Stimulated activated CD4-positive, alpha-beta T cell treated with anti-CD3 and anti-CD28 coated beads, TNF-alpha, amount 100 ng/mL, for 24 hours (primary cell): Measurements from ENCODE around the gene RNF212B.
"Not testable (repeated sequence)": the region's sequence is repeated elsewhere in the genome, so short reads cannot be mapped to it uniquely, and the experiment has no call there.

Experiments
- DNase-seq, 3 experiments: peaks; one replicate each; pipeline ENCODE4 v3.0.0-alpha.2; 2020; ENCODE audit warnings: low read depth in 3 of 3

RNF212B gene, protein sequence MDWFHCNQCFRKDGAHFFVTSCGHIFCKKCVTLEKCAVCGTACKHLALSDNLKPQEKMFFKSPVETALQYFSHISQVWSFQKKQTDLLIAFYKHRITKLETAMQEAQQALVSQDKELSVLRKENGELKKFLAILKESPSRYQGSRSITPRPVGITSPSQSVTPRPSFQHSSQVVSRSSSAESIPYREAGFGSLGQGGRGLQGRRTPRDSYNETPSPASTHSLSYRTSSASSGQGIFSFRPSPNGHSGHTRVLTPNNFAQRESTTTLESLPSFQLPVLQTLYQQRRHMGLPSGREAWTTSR

DNA sequence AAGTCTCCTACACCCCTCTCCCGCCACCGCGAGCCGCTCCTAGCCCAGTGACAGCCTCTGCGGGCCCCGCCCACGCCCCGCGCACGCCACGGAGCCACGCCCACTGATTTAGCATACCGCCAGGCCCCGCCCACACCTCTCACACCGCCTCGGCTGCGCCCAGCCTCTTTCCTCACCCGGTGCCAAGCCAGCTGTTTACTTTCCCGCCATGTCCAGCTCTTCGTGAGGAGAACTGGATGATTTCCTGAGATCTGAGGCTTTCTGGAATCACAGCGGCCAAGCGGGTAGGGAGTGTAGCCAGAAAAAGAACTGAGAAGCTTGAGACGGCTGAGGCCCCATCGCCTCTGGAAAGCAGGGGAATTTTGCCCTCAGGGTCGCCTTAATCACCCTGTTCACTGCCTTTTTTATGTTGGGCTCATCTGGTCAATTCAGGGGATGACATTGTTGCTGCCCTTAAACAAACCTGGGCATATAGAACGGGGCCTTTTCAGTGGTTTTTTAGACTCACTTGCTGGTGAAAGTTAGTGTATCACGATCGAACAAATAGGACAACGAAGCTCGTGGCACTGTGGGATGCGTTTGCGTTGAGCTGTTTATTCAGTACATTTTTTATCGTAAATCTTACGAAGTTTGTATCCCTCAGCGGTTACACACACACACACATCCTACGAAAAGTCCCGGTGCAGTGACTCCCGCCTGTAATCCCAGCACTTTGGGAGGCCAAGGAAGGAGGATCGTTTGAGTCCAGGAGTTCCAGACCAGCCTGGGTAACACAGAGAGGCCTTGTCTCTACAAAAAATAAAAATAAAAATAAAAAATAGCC lies at the start of gene RNF212B:
RNF212B (plus strand) TSS at position 165 of the 823 bp plus-strand sequence. CDS start 2,410 bp downstream, outside the sequence.
- DNase-seq: peak; percentile 69 to 90 (median 74)

DNA sequence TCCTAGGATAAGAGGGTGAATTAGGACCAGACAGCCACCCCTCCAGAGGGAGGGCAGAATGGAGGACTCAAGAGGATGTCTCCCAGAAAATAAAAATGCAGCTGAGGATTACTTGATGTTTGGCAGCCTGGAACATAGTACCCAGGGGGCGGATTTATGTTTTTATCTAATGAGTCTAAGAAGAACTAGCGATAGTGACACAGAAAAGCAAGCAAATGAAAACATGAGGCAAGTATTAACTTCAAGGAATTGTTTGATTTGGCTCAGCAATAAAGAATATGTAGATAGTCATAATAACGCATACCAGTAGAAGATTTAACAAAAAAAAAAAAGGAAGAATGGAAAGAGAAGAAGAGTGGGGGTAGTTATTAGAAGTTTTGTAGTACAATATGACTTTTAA lies 44.3 kb upstream of the RNF212B start:
- DNase-seq: no peak

DNA sequence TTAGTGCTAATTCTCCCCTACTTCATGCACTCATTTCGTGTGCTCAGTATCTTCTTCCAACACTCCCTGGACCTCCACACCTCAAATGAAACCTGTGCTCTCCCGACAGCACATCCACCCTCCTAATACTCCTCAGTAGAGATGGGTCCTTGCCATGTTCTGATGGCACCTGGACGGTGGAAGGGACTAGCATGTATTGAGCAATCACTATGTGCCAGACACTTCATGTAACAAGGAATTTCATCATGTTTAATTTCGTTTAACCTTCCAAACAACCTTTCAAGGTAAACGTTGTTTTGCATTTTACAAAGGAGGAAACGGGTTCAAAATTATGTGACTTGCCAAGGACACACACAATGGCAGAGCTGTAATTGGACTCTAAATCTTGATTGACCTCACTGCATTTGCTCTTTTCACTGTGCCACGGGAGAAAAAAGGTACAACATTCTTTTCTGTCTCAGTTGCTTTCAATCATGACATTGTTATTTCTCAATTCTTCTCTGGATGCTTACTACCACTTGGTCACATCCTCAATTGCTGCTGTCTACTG lies 42.1 kb upstream of the RNF212B start:
- DNase-seq: no peak

DNA sequence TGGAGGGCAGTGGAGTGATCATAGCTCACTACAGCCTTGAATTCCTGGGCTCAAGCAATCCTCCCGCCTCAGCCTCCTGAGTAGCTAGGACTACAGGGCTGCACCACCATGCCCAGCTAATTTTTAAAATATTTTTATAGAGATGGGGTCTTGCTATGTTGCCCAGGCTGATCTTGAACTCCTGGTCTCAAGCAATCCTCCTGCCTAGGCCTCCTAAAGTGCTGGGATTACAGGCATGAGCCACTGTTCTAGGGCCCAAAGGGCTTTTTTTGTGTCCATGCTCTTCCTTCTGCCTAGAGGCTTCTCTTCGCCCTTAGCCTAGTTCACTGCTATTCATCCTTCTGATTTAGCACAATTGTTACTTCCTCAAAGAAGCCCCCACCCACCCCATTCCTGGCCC lies 41.2 kb upstream of the RNF212B start:
- DNase-seq: not testable (repeated sequence)

DNA sequence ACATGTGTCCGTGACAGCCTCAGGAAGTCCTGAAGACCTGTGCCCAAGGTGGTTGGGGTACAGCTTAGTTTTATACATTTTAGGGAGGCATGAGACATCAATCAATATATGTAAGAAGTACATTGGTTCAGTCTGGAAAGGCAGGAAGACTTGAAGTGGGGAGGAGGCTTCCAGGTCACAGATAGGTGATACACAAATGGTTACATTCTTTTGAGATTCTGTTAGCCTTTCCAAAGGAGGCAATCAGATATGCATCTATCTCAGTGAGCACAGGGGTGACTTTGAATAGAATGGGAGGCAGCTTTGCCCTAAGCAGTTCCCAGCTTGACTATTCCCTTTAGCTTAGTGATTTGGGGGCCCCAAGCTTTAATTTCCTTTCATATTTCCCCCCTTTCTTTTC lies 38.6 kb upstream of the RNF212B start:
- not testable (repeated sequence) for DNase-seq

DNA sequence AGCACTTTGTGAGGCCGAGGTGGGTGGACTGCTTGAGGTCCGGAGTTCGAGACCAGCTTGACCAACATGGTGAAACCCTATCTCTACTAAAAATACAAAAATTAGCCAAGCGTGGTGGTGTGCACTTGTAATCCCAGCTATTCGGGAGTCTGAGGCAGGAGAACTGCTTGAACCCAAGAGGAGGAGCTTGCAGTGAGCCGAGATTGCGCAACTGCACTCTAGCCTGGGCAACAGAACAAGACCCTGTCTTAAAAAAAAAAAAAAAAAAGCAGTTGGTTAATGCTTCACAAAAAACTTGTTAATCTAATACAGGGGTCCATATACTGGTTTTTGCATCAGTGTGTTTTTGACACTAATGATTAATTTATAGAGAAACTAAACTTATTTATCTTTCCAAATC lies 35.7 kb upstream of the RNF212B start:
- no peak for DNase-seq

DNA sequence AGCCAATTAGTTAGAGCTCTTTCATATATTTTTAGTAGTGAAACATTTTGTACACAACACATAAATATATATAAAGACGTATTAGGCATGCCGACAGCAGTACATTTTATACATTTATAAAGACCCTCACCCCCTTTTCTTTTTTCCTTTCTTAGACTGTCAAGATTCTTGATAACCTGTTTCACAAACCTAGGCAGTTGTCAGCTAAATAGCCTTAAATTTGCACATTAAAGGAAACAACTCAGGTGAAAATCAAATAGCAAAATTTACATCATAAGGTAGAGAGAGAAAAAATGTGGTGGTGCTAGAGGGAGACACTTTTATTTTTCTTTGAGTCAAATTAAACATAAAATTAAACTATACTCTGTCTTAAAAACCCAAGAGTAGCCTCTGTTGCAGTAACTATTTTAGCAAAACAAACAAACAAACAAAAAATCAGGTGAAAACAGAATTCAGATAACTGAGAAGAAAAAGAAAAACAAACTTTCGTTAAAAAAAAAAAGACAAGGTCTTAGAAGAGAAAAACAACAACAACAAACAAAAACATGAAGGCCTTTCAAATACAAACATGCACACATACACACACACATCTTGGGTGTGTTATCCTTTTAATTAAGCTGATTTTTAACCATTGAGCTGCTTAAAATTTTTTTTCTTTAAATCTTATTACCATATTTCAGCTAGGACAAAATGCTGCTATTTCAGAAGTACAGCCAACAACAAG lies 31.2 kb upstream of the RNF212B start:
- DNase-seq: no peak

DNA sequence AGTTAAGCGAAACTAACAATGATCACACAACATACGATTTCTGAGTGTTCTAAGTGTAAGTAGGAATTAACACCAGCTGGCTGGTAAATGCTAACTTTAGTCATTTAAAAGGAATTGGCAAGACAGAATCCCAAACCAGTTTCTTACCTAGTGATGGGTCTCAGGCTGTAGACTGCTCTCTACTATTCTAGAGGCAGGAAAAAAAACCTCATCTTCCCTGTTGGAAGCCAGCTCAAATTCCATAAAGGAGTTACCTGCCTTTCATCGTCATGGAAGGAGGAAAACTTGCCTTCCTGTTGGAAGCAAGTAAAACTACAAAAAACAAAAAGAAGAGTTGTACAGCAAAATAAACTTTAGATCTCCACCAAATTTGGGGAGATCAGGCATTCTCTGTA lies 30.6 kb upstream of the RNF212B start:
- DNase-seq: no peak

DNA sequence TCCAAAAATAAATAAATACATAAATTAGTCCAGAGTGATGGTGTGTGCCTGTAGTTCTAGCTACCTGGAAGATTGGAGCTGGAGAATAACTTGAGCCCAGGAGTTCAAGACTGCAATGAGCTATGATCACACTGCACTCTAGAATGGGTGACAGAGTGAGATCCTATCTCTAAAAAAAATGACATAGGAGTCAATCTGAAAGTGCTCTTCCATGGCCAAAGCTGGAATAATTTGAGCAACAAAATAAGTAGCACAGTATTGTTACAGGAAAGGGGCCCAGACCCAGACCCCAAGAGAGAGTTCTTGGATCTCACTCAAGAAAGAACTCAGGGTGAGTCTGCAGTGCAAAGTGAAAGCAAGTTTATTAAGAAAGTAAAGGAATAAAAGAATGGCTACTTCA lies 29.4 kb upstream of the RNF212B start:
- DNase-seq: no peak

DNA sequence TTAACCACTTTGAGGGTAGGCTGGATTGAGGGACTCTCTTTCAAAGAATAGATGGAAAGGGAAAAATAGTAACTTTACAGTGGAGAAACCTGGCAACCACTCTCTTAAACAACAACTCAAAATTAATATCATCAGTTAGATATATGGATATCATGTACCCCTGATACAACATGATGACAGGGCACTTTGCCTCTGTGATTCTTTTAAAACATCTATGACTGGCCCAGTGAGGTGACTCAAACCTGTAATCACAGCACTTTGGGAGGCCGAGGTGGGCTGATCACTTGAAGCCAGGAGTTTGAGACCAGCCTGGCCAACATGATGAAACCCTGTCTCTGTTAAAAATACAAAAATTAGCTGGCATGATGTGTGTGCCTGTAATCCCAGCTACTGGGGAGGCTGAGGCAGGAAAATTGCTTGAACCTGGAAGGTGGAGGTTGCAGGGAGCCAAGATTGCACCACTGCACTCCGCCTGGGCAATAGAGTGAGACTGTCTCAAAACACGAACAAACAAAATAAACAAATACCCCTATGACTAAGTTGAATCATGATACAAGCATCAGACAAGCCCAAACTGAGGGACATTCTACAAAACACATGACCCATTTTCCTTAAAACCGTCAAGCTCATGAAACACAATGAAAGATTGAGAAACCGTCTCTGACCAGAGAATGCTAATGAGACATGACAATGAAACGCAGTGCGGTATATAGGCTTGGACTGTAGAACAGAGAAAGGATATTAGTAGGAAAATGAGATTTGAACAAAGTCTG lies 27.9 kb upstream of the RNF212B start:
- DNase-seq: no peak

DNA sequence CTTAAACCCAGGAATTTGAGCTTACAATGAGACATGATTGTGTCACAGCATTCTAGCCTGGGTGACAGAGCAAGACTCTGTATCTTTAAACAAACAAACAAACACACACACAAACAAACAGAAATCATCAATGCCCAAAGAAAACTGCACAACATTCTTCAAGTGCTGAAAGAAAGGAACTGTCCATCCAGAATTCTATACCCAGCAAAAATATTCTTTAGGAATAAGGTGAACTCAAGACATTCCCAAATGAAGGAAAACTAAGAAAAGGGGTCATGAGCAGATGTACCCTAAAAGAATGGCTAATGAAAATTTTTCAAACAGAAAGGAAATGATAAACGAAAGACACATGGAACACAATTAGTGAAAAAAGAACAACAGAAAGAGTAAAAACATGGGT lies 22.3 kb upstream of the RNF212B start:
- DNase-seq: no peak

DNA sequence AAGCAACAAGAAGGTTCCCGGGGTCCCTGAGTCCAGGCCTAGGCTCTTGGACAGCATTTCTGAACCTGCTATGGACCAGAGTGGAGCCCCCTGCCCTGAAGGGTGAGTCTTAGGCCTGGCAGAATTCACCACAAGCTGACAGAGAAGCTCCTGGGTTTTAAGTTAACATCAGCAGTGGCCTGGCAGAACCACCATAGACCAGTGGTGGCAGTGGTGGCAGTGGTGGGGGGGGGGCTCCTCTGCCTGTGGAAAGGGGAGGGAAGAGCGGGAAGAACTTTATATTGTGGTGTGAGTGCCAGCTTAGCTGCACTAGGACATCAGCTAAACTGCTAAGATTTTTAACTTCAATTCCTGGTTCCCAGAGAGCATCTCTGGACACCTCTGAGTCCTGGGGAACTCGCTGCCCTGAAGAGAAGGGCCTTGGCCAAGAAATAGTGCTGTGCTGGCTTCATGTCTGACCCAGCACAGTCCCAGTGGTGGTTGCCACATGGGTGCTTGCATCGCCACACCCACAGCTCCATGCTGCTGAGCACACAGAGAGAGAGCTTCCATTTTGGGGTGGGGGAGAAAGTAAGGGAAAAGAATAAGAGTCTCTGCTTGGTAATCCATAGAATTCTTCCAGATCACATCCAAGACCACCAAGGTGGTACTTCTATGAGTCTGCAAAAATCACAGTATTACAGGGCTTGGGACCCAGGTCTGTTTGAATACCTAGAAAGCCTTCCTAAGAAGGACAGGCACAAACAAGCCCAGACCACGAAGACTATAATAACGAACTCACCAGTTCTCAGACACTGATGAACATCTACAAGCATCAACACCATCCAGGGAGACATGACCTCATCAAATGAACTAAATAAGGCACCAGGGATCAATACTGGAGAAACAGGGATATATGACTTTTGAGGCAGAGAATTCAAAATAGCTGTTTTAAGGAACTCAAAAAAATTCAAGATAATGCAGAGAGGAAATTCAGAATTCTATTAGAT lies 20.4 kb upstream of the RNF212B start:
- no peak for DNase-seq

DNA sequence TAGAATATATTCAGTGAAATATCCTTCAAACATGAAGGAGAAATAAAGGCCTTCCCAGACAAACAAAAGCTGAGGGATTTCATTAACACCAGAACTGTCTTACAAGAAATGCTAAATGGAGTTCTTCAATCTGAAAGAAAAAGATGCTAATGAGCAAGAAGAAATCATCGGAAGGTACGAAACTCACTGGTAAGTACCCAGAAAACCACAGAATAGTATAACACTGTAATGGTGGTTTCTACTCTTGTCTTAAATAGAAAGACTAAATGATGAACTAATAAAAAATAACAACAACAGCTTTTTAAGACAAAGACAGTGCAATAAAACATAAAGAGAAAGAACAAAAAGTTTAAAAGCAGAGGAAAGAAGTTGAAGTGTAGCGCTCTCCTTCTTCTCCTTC lies 18.7 kb upstream of the RNF212B start:
- no peak for DNase-seq

DNA sequence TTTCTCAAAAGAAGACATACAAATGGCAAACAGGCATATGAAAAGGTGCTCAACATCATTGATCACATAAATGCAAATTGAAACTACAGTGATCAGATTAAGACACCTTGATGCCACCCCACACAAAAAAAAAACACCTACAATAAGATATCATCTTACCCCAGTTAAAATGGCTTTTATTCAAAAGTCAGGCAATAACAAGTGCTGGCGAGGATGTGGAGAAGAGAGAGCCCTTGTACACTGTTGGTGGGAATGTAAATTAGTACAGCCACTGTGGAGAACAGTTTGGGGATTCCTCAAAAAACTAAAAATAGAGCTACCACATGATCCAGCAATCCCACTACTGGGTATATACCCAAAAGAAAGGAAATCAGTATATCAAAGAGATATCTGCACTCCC lies 12.8 kb upstream of the RNF212B start:
- not testable (repeated sequence) for DNase-seq

DNA sequence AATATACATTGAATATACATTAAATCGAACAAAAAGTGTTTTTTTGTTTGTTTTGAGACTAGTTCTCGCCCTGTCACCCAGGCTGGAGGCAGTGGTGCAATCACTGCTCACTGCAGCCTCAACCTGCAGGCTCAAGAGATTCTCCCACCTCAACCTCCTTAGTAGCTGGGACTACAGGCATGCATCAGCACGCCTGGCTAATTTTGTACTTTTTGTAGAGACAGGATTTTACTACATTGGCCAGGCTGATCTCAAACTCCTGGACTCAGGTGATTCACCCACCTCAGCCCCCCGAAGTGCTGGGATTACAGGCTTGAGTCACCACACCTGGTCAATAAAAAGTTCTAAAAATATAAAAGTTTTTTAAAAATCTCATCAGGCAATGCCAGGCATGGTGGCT lies 10.2 kb upstream of the RNF212B start:
- DNase-seq: no peak

DNA sequence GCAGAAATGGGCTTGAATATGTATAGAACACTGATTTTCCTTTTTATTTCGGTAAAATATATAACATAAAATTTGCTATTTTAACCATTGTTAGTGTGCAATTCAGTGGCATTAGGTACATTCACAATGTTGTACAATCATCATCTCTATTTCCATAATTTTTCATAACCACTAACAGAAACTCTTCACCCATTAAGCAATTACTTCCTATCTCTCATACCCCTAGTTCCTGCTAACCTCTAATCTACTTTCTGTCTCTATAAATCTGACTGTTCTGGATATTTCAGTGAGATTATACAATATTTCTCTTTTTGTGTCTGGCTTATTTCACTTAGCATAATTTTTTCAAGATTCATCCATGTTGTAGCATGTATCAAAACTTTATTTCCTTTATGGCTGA lies 8.9 kb upstream of the RNF212B start:
- no peak for DNase-seq

DNA sequence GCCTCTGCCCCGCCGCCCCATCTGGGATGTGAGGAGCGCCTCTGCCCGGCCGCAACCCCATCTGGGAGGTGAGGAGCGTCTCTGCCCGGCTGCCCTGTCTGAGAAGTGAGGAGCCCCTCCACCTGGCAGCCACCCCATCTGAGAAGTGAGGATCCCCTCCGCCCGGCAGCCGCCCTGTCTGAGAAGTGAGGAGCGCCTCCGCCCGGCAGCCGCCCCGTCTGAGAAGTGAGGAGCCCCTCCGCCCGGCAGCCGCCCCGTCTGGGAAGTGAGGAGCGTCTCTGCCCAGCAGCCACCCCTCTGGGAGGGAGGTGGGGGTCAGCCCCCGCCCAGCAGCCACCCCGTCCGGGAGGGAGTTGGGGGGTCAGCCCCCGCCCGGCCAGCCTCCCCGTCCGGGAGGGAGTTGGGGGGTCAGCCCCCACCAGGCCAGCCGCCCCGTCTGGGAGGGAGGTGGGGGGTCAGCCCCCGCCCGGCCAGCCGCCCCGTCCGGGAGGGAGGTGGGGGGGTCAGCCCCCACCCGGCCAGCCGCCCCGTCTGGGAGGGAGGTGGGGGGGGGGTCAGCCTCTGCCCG lies 5.4 kb upstream of the RNF212B start:
- DNase-seq: not testable (repeated sequence)

DNA sequence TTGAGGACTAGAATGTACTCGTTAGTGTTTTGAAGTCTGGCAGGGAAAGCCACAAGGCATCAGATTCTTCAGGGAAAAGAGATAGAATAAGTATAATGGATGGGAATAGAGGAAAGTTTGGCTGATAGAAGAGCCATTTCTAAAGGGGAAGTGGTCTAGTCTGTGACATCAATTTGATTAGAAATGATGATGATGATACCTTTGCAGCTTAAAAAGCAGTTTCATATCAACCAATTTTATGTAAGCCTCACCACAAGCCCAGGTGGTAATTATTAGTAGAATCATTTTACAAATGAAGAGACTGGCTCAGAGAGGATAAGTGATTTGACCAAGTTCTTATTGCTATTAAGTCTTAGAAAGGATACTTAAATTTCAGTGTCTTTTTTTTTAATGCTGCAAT lies 2.9 kb downstream of the RNF212B start:
- DNase-seq: no peak

DNA sequence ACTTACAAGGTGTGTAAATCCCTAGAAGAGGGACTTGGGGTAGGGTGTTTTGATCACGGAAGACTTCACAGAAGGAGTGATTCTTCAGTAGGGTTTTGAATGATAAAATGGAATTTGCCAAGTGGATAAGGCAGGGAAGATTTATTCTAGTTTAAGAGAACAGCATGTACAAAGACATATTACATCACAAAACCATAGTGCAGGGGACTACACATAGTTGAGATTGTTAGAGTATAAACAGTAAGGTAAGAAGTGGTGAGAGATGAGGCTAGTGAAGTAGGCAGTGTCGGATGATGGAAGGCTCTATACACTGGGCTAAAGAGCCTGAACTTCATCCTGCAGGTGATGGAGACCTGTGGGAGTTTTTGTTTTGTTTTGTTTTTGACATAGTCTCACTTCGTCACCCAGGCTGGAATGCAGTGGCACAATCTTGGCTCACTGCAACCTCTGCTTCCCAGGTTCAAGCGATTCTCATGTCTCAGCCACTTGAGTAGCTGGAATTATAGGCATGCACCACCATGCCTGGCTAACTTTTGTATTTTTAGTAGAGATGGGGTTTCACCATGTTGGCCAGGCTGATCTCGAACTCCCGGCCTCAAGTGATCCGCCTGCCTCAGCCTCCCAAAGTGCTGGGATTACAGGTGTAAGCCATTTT lies 3.5 kb downstream of the RNF212B start:
- DNase-seq: not testable (repeated sequence)
